Nephron (organoid): ENCODE data around the gene POLR2L.

ENCODE experiments used
- H3K27ac Mint-ChIP-seq, 3 experiments: 2 replicates each; pipeline ENCODE4 v1.8.0; 2020; ENCODE audit warnings: mixed read lengths in 3 of 3, mild to moderate bottlenecking in 2 of 3, moderate library complexity in 1 of 3
- H3K27me3 Mint-ChIP-seq: 2 replicates; pipeline ENCODE4 v1.8.0; 2021; ENCODE audit warnings: low read depth, mild to moderate bottlenecking, moderate library complexity, mixed read lengths
- H3K36me3 Mint-ChIP-seq: 2 replicates; pipeline ENCODE4 v1.8.0; 2020; ENCODE audit warnings: low read depth, mixed read lengths
- H3K4me1 Mint-ChIP-seq: 2 replicates; pipeline ENCODE4 v1.8.0; 2020; ENCODE audit warnings: mixed read lengths
- H3K4me3 Mint-ChIP-seq, 3 experiments: 2 replicates each; pipeline ENCODE4 v1.8.0; 2020; ENCODE audit warnings: mild to moderate bottlenecking in 3 of 3, mixed read lengths in 3 of 3, moderate library complexity in 2 of 3
- H3K9me3 Mint-ChIP-seq: 2 replicates; pipeline ENCODE4 v1.8.0; 2020; ENCODE audit warnings: mixed read lengths
- TF ChIP-seq, protein P1 (sequence below), 3 experiments: fragments of 200-600 bp; sonication (generic); IDR thresholded peaks; one replicate each; pipeline ENCODE4 v1.5.0; 2021; ENCODE audit warnings: antibody characterized with exemption in 3 of 3; ENCODE audit not compliant: unreplicated experiment in 3 of 3

Gene POLR2L

DNA sequence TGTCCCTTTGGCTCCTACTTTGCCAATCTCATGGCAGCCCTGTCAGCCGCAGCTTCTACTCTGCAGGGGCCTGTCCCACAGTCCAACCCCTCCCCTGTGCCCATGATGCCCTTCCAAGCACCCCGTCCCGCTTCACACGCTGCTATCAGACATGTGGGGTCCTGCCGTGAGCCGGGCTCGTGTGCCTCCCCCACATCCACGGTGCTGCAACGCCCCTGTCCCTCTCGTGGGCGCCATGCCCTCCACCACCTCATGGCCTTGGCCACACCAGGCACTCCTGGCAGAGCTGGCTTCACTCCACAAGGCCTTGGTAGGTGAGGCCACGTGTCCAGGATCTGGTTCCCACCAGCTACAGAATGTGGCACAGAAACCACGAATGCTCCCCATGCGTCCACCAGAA is 45.3 kb upstream of the POLR2L start:
- Mint-ChIP-seq H3K27ac (no peak overlapping the region), H3K27me3 (no peaks in the 10 kb centered on the region), H3K9me3 (no peaks in the 10 kb centered on the region), H3K4me3 (no peak overlapping the region), H3K36me3 (peaks cover 16% of the 10 kb centered on the region), H3K4me1 (peaks cover 10% of the 10 kb centered on the region)
- TF ChIP-seq, protein P1, sequence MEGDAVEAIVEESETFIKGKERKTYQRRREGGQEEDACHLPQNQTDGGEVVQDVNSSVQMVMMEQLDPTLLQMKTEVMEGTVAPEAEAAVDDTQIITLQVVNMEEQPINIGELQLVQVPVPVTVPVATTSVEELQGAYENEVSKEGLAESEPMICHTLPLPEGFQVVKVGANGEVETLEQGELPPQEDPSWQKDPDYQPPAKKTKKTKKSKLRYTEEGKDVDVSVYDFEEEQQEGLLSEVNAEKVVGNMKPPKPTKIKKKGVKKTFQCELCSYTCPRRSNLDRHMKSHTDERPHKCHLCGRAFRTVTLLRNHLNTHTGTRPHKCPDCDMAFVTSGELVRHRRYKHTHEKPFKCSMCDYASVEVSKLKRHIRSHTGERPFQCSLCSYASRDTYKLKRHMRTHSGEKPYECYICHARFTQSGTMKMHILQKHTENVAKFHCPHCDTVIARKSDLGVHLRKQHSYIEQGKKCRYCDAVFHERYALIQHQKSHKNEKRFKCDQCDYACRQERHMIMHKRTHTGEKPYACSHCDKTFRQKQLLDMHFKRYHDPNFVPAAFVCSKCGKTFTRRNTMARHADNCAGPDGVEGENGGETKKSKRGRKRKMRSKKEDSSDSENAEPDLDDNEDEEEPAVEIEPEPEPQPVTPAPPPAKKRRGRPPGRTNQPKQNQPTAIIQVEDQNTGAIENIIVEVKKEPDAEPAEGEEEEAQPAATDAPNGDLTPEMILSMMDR (IDR thresholded peaks at IDR 0.05; ENCODE audit: unreplicated experiment in 3 of 3), result no peak

DNA sequence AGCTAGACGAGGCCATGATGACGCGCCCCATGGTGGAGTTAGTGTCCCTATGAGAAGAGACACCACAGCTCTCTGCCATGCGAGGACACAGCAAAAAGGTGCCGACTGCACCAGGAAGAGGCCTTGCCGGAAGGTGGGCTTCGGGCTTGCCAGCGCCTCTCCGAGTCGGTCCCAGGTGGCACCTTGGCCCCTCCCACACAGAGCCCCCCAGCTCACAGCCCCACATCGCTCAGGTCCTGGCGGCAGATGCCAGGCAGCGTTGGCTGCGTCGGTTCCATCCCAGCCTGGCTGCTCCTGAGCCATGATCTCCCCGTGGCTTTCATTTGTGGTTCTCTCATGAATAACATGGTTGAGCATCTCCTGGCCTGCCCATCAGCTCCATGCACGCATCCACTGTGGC is 44.2 kb upstream of the POLR2L start:
- no peaks in the 10 kb centered on the region for H3K27me3 Mint-ChIP-seq
- peaks cover 23% of the 10 kb centered on the region for H3K36me3 Mint-ChIP-seq
- TF ChIP-seq, protein P1 (IDR thresholded peaks at IDR 0.05; ENCODE audit: unreplicated experiment in 3 of 3), result no peak
- H3K4me1 Mint-ChIP-seq, result peaks cover 10% of the 10 kb centered on the region
- H3K9me3 Mint-ChIP-seq, result no peaks in the 10 kb centered on the region
- no peak overlapping the region for H3K27ac Mint-ChIP-seq
- H3K4me3 Mint-ChIP-seq, result no peak overlapping the region

DNA sequence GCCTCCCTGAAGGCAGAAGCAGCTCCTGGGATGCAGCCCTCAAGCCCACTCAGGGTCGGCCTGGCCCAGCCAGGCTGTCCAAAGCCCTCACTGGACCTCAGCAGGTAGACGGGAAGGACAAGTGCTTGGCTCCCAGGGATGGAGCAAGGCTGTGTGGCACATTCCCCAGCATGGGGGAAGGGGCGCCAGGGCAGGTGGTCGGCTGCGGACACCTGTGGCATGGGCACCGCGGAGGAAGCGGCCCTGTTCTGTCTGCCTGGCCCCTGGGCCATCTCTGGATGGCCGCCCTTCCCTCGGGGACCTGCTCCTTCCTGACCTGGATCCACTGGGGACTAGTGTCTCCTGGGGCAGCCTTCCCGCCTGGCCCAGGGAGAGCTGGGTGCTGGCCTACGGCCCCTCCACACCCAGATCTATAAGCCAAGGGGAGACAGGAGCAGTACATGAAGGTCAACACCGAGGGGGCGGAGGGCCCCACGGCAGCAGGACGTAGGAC is 42.3 kb upstream of the POLR2L start:
- peaks cover 5% of the 10 kb centered on the region for H3K4me1 Mint-ChIP-seq
- H3K27ac Mint-ChIP-seq, result no peak overlapping the region
- no peaks in the 10 kb centered on the region for H3K27me3 Mint-ChIP-seq
- peaks cover 31% of the 10 kb centered on the region for H3K36me3 Mint-ChIP-seq
- TF ChIP-seq, protein P1 (IDR thresholded peaks at IDR 0.05; ENCODE audit: unreplicated experiment in 3 of 3), result no peak
- no peak overlapping the region for H3K4me3 Mint-ChIP-seq
- H3K9me3 Mint-ChIP-seq, result no peaks in the 10 kb centered on the region

DNA sequence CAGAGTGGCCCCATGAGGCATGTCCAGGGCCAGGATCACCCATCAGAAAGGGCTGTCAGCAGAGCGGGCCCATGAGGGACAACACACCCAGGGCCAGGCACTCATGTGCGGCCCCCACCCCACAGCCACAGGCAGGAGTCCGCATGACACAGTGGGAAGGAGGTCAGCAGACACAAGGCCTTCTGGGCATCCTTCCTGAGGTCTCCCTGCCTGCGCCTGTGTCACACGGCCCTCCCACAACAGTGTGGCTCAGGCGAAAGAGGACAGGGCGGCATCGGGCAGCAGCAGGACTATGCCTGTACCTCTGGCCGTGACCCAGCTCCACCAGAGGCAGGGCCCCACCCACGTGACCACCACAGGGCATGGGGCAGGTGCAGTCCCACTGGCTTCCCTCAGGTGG is 41.2 kb upstream of the POLR2L start:
- TF ChIP-seq, protein P1 (IDR thresholded peaks at IDR 0.05; ENCODE audit: unreplicated experiment in 3 of 3), result no peak
- Mint-ChIP-seq H3K4me3 (no peak overlapping the region), H3K27ac (no peak overlapping the region), H3K9me3 (no peaks in the 10 kb centered on the region), H3K27me3 (no peaks in the 10 kb centered on the region), H3K36me3 (peaks cover 37% of the 10 kb centered on the region), H3K4me1 (no peaks in the 10 kb centered on the region)

DNA sequence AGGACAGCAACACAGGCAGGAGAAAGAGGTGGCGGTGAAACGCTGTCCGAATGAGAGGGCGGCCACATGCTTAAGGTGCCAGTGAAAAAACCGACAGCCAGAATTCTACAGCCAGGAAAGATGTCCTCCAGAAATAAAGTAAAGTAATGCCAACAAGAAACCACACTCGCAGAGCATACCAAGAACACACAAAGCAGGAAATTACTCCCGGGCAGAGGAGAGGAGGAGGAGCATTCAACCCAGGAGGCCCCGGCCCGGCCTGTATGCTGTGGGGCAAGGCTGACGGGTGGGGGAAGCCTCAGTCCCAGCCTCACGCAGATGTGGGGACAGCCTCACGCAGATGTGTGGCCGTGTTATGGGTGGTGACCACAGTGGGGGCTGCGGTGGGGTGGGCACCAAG is 40.3 kb upstream of the POLR2L start:
- Mint-ChIP-seq H3K36me3 (peaks cover 41% of the 10 kb centered on the region), H3K27ac (no peak overlapping the region), H3K27me3 (no peaks in the 10 kb centered on the region), H3K4me1 (no peaks in the 10 kb centered on the region), H3K4me3 (no peak overlapping the region), H3K9me3 (no peaks in the 10 kb centered on the region)
- TF ChIP-seq, protein P1 (IDR thresholded peaks at IDR 0.05; ENCODE audit: unreplicated experiment in 3 of 3), result no peak

GRCh38 chr11:880447-880846 is 38.1 kb upstream of the POLR2L start:
- H3K4me3 Mint-ChIP-seq, result no peak overlapping the region
- peaks cover 9% of the 10 kb centered on the region for H3K4me1 Mint-ChIP-seq
- H3K27me3 Mint-ChIP-seq, result no peaks in the 10 kb centered on the region
- H3K36me3 Mint-ChIP-seq, result peaks cover 40% of the 10 kb centered on the region
- TF ChIP-seq, protein P1 (IDR thresholded peaks at IDR 0.05; ENCODE audit: unreplicated experiment in 3 of 3), result no peak
- no peak overlapping the region for H3K27ac Mint-ChIP-seq
- H3K9me3 Mint-ChIP-seq, result no peaks in the 10 kb centered on the region
